ENCODE measurements around the gene ARHGEF10L. TPM values are rescaled to one million over a fixed set of nuclear protein-coding genes. Genes with fewer than 3 reads are reported as not detected.

The ARHGEF10L gene
- total RNA-seq, 2 donors from 2014 or later: 81.4 to 93.1 TPM

DNA sequence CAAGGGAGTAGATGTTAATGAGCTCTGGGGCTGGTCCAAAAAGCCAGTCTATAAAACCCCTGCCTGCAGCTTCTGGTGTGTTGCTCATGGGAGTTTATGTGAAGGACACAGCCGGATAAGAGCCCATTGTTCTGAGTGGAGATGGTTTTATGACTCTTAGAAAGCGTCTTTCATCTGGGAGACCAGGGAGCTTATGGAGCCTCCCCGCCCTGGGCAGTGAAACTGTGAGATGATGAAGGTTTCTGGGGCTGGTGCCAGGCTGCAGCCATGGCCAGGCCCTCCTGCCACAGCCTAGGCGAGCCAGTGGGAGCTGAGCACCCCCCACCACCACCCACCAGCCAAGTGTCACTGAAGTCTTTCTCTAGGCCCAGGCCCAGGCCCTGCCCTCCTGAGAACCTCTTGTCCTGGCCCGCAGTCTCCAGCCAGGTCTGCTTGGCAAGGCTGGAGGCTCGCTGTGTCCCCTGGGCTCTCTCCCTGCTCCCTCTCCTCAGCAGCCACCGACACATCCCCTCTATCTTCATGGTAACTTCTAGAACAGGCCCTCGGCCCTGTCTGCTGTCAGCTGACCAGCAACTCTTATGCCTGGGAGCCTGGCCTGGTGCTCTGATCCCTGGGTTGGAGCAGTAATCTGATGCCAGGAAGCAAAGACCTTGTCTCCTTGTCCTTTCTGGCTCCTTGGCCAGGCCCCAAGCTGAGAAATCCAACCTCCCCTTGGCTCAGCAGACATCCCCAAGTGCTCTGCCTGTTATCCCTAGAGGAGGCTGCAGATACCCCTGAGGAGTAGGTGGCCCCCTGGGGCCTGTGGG lies 7.6 kb upstream of the ARHGEF10L start:
- no peaks in the 10 kb centered on the region for H3K9me3 ChIP-seq
- no peak for TF ChIP-seq POLR2A (IDR thresholded peaks at IDR 0.05)
- no peak for TF ChIP-seq CTCF (IDR thresholded peaks at IDR 0.05)
- no peaks in the 10 kb centered on the region for H3K36me3 ChIP-seq (replicated peaks in 1 of 2; ENCODE audit: insufficient read depth in 1 of 2, low read depth in 2 of 2)
- no peak overlapping the region for H3K4me3 ChIP-seq
- WGBS, 2 donors: 31 to 52% methylated on average over 6 to 8 of the region's 8 CpGs
- peaks cover 28% of the 10 kb centered on the region for H3K4me1 ChIP-seq
- H3K27ac ChIP-seq: peak overlapping the region; percentile 75 to 84 (median 77)
- no peaks in the 10 kb centered on the region for H3K27me3 ChIP-seq
- ATAC-seq: peak; percentile 82
- intact Hi-C loops (cut with DNase I): no loop called here
- DNase-seq: peak; percentile 66 to 90 (median 82)

DNA sequence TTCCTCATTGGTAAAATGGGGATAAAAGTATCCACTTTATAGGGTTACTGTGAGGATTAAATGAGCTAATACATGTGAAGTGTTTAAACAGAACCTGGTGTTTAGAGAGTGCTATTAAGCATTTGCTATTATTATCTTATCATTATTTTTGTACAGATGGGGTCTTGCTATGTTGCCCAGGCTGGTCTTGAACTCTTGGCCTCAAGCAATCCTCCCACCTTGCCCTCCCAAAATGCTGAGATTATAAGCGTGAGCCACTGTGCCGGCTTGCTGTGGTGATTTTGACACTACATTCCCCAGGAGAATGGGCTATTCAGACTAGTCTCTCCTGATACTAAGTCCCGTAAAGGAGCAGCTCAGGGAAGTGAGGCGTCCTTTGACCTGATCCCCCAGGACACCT lies 6.3 kb upstream of the ARHGEF10L start:
- Histone ChIP-seq H3K36me3 (replicated peaks in 1 of 2; ENCODE audit: insufficient read depth in 1 of 2, low read depth in 2 of 2) (no peaks in the 10 kb centered on the region), H3K9me3 (no peaks in the 10 kb centered on the region), H3K4me1 (peaks cover 22% of the 10 kb centered on the region), H3K27me3 (no peaks in the 10 kb centered on the region), H3K27ac (peak overlapping the region in 1 of 4 donors; percentile 84), H3K4me3 (no peak overlapping the region)
- ATAC-seq: no peak
- no peak for DNase-seq
- TF ChIP-seq CTCF (IDR thresholded peaks at IDR 0.05) (no peak), POLR2A (IDR thresholded peaks at IDR 0.05) (no peak)
- intact Hi-C loops (cut with DNase I): no loop called here
- WGBS, 2 donors: 80 to 95% methylated on average over 4 of the region's 4 CpGs

- Histone ChIP-seq H3K36me3 (replicated peaks in 1 of 2; ENCODE audit: insufficient read depth in 1 of 2, low read depth in 2 of 2) (no peaks in the 10 kb centered on the region), H3K27ac (no peak overlapping the region), H3K9me3 (no peaks in the 10 kb centered on the region), H3K4me1 (peaks cover 35% of the 10 kb centered on the region), H3K4me3 (no peak overlapping the region), H3K27me3 (no peaks in the 10 kb centered on the region)
- TF ChIP-seq CTCF (IDR thresholded peaks at IDR 0.05) (no peak), POLR2A (IDR thresholded peaks at IDR 0.05) (no peak)
- no peak for ATAC-seq
- no peak for DNase-seq
- intact Hi-C loops (cut with DNase I): no loop called here
- 88 to 90% methylated on average over 6 to 8 of the region's 8 CpGs for WGBS, 2 donors
Observed at GRCh38 chr1:17535300-17535936, 4.1 kb upstream of the ARHGEF10L start.

- no peak for TF ChIP-seq POLR2A (IDR thresholded peaks at IDR 0.05)
- no peak for TF ChIP-seq CTCF (IDR thresholded peaks at IDR 0.05)
- Histone ChIP-seq H3K36me3 (replicated peaks in 1 of 2; ENCODE audit: insufficient read depth in 1 of 2, low read depth in 2 of 2) (no peaks in the 10 kb centered on the region), H3K4me1 (peaks cover 28% of the 10 kb centered on the region), H3K27ac (peak overlapping the region in 1 of 4 donors; percentile 56), H3K4me3 (no peak overlapping the region), H3K27me3 (no peaks in the 10 kb centered on the region), H3K9me3 (no peaks in the 10 kb centered on the region)
- DNase-seq (no peak), ATAC-seq (no peak)
- intact Hi-C loops (cut with DNase I): no loop called here
- 76% methylated on average over 7 of the region's 7 CpGs for WGBS, 2 donors
Observed at GRCh38 chr1:17538010-17538409, 1.5 kb upstream of the ARHGEF10L start.
